GM19324 (cell line): ENCODE measurements around the gene CHCHD2.
"Not testable (repeated sequence)": the region's sequence is repeated elsewhere in the genome, so short reads cannot be mapped to it uniquely, and the experiment has no call there.

Source experiments
- ATAC-seq: cut with Tn5 transposase; IDR thresholded peaks from one replicate; pipeline ENCODE4 v1.9.1; 2021; ENCODE audit warnings: mild to moderate bottlenecking, moderate library complexity; ENCODE audit not compliant: unreplicated experiment, low FRiP score

CHCHD2 gene

DNA sequence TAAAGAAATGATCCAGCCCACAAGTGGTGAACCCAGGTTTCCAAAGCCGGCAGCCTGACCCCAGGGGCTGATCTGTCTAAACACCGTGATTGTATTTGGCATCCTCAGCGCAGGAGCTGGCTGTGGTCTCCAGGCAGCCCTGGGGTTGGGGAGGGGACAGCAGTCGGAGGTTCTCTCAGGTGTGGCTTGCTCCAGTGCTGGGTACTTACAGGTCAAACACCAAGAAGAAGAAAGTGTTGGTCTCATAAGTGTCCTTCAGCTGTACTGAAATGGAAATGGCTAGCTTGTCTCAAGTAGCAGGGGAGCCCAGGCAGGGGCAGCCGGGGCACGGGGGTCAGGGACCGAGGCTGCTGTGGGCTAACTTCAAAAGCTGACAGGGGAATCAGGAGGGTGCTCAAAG is 19.5 kb downstream of the CHCHD2 start:
- no peak for ATAC-seq

DNA sequence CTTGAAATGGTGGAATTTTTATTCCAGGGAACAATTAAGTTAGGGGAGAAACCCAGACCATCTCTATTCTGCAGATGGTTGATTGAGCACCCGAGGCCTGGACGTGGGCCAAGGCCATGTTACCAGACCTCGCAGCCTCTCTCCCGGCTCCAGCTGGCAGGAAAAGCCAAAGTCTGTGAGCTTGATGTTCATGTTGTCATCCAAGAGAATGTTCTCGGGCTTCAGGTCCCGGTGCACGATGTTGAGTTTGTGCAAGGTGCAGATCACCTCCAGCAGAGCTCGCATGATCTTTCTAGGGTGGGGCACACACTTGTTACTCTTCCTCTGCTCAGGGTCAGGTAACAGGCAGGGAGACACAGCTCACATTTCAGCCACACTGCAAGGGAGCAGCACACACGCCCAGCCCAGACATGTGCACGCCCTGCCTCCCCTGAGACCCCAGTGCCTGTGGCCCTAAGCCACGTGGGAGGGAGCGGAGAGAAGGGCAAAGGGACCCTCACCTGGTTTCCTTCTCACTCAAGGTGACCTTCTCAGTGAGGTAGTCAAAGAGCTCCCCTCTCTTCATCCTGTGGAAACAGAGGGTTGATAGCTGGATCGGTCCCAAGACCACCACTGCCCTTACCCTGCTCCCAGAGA is 23.0 kb downstream of the CHCHD2 start:
- no peak for ATAC-seq

DNA sequence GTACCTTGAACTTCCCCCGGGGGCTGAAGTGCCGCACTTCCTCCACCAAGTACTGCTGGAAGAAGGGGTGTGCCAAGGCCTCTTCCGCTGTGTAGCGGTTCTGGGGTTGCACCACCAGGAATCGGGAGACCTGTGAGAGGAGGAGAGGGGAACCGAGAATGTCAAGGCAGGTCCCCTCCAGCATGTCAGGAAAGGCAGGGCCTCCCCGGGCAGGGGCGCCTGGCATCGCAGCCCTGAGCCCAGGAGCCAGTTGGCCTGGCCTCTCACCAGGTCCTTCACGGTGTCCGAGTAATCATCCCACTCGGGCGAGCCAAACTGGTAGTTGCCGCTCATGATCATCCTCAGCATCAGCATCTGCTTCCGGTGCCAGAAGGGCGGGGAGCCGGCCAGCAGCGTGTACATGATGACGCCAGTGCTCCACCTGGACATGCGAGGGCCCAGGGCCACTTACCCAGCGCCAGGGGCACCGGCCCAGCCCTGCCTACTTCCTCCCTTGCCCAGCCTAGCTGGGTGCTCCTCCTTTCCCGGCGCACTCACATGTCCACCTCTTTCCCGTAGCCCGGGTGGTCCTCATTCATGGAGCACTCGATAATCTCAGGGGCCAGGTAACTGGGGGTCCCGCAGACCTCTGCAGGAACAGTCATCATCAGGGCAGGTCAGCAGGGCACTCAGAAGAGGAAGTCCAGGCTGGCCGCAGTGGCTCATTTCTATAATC is 24.5 kb downstream of the CHCHD2 start:
- ATAC-seq, result no peak

DNA sequence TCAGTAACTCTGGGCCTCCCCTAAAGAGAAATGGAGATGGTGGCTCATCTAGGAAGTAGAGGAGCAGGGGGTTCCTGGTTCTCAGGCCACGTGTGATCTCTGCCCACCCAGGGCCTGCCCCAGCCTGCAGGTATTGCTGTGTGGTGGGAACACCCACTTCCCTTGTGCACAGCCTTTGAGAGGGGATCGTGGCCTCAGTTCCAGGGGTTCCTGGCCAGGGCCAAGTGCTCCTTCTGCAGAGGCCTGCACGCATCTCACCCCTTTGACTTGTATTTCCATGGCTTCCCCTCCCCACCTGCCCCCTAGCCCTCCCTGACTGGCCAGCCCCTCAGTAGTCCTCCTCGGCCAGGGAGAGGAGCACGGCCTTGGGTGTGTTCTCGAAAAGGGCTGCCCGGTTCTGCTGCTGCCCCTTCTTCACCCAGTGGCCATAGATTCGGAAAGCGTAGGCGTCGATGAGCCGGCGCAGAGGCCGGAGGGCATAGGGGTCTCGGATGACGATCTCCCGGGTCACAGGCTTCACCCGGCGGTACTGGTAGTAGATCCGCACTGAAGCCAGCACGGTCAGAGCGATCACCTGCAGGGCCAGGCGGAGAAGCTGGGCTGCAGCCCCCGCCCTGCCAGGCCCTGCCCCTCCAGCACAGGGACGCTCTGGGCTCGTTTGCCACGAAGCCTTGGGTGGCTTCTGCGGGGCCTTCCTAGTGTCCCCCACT is 25.4 kb downstream of the CHCHD2 start:
- ATAC-seq, result not testable (repeated sequence)

DNA sequence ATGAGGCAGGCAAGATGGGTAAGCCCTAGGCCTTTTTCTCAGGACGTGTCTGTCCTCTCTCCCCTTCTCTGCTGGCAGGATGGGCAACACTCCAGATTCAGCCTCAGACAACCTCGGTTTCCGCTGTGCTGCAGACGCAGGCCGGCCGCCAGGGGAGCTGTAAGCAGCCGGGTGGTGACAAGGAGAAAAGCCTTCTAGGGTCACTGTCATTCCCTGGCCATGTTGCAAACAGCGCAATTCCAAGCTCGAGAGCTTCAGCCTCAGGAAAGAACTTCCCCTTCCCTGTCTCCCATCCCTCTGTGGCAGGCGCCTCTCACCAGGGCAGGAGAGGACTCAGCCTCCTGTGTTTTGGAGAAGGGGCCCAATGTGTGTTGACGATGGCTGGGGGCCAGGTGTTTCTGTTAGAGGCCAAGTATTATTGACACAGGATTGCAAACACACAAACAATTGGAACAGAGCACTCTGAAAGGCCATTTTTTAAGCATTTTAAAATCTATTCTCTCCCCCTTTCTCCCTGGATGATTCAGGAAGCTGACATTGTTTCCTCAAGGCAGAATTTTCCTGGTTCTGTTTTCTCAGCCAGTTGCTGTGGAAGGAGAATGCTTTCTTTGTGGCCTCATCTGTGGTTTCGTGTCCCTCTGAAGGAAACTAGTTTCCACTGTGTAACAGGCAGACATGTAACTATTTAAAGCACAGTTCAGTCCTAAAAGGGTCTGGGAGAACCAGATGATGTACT is 26.7 kb downstream of the CHCHD2 start:
- ATAC-seq, result no peak

DNA sequence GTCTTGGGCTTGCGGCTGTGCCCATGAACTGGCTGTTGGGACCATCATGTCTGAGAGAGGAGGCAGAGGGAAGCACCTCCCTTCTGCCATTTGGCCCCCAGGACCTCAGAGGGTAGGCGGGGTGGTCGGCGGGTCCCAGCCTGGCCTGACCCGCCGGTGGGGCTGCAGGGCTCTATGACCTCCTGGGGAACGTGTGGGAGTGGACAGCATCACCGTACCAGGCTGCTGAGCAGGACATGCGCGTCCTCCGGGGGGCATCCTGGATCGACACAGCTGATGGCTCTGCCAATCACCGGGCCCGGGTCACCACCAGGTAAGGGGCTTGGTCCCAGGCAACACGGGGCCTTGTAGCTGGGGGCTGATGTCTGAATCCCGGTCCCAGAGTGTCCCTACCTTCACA is 28.1 kb downstream of the CHCHD2 start:
- ATAC-seq, result no peak

DNA sequence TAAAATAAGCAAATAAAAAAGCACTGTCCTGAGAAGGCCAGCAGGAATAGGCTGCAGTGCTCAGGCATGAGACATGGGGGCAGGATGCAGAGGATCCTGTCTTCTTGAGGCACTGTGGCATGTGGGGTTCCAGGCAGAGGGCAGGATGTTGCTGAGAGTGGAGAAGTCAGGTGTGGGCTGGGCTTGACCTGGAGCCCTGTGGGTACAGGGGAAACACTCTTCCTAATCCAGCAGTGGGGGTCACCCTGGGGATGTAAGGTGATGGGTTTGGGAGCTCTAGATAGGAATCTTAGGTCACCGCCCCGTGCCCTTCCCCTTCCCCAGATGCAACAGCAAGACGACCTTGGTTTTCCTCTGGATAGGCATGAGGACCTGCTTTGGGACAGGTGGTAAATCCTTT is 28.6 kb downstream of the CHCHD2 start:
- no peak for ATAC-seq

DNA sequence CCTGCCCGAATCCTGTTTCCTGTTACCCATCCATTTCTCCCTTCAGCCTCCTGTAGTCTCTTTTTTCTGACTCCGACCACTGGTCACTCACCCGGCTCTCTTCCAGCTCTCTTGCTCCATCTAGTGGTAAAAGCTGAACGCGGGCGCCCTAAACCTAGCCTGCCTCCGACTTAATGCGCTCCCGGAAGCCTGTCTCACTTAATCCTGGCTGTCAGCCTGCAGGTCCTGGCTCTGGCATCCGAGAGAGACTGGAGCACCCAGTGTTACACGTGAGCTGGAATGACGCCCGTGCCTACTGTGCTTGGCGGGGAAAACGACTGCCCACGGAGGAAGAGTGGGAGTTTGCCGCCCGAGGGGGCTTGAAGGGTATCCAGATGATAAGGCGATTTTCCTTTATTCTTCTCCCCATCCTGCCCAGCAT is 31.9 kb downstream of the CHCHD2 start:
- peak; percentile 85 for ATAC-seq

DNA sequence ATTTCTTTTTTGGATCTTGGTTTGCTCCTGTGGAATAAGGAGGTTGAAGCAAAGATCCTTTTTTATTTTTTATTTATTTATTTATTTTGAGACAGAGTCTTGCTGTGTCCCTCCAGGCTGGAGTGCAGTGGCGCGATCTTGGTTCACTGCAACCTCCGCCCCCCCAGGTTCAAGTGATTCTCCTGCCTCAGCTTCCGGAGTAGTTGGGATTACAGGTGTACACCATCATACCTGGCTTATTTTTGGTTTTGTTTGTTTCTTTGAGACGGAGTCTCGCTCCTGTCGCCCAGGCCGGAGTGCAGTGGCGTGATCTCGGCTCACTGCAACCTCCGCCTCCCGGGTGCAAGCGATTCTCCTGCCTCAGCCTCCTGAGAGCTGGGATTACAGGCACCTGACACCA is 39.9 kb downstream of the CHCHD2 start:
- ATAC-seq, result not testable (repeated sequence)

DNA sequence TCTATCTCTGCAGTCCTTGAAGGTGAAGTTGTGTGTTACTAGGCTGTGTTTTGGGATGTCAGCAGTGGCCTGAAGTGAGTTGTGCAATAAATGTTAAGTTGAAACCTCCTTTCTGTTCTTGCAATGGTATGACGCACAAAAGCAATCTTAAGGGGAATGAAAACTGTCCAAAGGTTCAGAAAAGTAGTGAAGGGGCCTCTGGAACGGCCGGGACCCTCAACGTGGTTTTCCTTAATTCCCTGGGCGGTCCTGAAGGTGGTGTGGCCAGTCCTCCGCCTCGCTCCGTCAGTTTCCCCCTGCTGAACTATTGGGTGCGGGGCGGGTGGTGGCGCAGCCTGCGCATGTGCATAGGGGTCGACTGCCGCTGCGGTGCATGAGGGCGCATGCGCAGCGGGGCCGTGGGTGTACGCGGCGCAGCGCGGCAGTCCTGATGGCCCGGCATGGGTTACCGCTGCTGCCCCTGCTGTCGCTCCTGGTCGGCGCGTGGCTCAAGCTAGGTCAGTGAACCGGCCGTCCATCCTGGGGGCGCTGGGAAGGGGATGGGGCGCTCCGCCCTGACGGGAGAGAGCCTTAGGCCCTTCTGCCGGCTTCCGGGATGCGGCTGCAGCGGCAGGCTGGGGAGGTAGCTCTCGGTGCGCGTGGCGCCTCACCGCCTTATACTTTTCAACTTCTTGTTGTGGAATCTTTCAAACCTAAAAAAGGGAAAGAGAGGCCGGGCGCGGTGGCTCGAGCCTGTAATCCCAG is 42.2 kb downstream of the CHCHD2 start, which contains the start of gene SUMF2:
Gene SUMF2 (plus strand): TSS at position 405 of the 744 bp plus-strand sequence. CDS start 26 bp downstream, at position 431.
- ATAC-seq, result peak; percentile 92

DNA sequence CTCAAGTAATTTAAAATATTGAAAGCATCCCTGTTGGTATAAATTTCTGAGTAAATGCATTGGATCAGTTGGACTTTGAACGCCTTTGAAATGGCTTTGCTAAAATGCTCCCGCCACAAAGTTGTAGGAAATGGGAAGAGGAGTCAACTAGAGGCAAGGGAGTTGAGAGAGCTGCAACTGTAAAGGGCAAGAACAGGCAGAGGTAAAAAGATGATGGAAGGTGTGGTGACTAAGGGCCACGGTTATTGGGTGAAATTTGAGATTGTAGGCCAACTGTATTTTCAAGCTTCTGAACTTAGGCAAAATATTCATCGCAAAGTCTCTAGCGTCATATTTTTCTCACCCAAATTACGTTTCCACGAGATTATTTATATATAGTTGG is 42.8 kb downstream of the CHCHD2 start:
- ATAC-seq, result no peak

DNA sequence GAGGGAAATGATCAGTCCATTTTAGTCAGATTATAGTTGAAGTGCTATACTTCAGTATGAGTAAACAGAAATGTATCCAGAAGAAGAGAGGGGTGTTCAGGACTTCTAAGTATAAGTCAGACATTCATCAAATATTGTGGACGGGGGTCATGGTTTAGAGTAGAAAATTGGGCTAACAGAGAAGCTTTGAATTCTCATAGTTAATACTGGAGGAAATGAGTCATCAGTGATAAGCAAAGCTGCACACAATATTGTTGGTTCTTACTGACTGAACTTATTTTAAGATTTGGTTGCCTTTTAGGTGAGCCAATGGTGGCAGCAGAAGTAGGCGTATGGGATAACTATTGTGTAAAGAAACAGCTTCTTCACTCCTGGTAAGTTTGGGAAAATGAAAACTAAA is 43.9 kb downstream of the CHCHD2 start:
- no peak for ATAC-seq

DNA sequence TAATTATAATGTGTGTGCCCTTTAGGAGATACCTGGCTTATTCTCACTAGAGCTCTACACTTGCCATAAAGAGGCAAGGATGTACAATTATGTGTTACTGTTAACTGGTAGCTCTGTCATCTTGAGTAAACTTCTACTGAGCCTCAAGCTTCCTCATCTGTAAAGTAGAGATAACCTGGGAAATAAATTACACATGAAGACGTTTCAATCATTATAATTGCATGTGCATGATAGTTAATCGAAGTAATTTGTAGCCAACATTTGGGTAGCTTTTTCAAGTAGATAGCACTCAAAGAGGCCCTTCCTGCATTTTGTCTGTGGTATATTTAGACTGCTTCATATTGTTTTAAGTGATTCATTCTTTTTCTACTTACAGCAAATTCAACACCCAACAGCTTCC is 52.3 kb downstream of the CHCHD2 start:
- no peak for ATAC-seq

DNA sequence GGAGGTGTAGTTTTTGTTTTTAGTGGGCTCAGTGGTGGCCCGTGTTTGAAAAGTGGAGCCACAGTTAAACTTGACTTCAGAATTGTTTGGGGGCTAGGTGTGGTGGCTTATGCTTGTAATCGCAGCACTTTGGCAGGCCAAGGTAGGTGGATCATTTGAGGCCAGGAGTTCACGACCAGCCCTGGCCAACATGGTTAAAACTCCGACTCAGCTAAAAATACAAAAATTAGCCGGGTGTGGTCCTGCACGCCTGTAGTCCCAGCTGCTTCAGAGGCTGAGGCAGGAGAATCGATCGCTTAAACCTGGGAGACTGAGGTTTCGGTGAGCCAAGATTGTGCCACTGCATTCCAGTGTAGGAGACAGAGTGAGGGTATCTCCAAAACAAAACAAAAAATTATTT is 52.9 kb downstream of the CHCHD2 start:
- ATAC-seq, result no peak
